Measurements from ENCODE around the gene GNB1L.

GRCh38 chr22:19873960-19874306 lies 19.3 kb upstream of the GNB1L start:
- TF ChIP-seq ZFP3 (CRISPR knock-in tag; IDR thresholded peaks at IDR 0.05) (no peak), CSRNP3 (CRISPR knock-in tag; IDR thresholded peaks at IDR 0.05) (no peak), RARB (CRISPR knock-in tag; IDR thresholded peaks at IDR 0.05) (no peak), ARNTL (CRISPR knock-in tag; IDR thresholded peaks at IDR 0.05; ENCODE audit: borderline replicate concordance, low read depth) (no peak), PATZ1 (CRISPR knock-in tag; IDR thresholded peaks at IDR 0.05; ENCODE audit: borderline replicate concordance) (no peak), BACH2 (CRISPR knock-in tag; IDR thresholded peaks at IDR 0.05; ENCODE audit: borderline replicate concordance) (no peak), POU6F1 (CRISPR knock-in tag; IDR thresholded peaks at IDR 0.05; ENCODE audit: borderline replicate concordance, low read depth) (no peak), TCF4 (CRISPR knock-in tag; IDR thresholded peaks at IDR 0.05; ENCODE audit: borderline replicate concordance) (no peak), ZNF8 (CRISPR knock-in tag; IDR thresholded peaks at IDR 0.05) (no peak), ESRRG (CRISPR knock-in tag; IDR thresholded peaks at IDR 0.05) (no peak), ZC3H10 (CRISPR knock-in tag; IDR thresholded peaks at IDR 0.05) (no peak)

Measured in SK-N-SH treated with all-trans-retinoic acid at 6 μM for 48 hours (cell line).